ENCODE measurements around the gene MSANTD3. TPM values are rescaled to one million over a fixed set of nuclear protein-coding genes. Genes with fewer than 3 reads are reported as not detected.

The MSANTD3 gene
- total and polyA plus RNA-seq, 4 donors = 4.3 to 7.4 (median 6.6) TPM

- Histone ChIP-seq H3K27ac (ENCODE audit: low read depth in 1 of 2, low read length in 2 of 2) (no peak overlapping the region), H3K4me3 (ENCODE audit: low read depth in 1 of 3, low read length in 3 of 3) (no peak overlapping the region), H3K27me3 (ENCODE audit: control insufficient read depth in 4 of 4, insufficient read depth in 4 of 4, low read length in 3 of 4) (no peaks in the 10 kb centered on the region), H3K9me3 (ENCODE audit: control insufficient read depth in 4 of 4, low read length in 3 of 4) (no peaks in the 10 kb centered on the region), H3K4me1 (ENCODE audit: control insufficient read depth in 4 of 4, insufficient read depth in 4 of 4, low read length in 3 of 4) (no peaks in the 10 kb centered on the region), H3K9ac (ENCODE audit: low read depth in 1 of 2, low read length in 2 of 2) (no peak overlapping the region), H3K36me3 (ENCODE audit: control insufficient read depth in 4 of 4, insufficient read depth in 3 of 4, low read depth in 1 of 4, low read length in 3 of 4) (no peaks in the 10 kb centered on the region)
- TF ChIP-seq, protein P1, sequence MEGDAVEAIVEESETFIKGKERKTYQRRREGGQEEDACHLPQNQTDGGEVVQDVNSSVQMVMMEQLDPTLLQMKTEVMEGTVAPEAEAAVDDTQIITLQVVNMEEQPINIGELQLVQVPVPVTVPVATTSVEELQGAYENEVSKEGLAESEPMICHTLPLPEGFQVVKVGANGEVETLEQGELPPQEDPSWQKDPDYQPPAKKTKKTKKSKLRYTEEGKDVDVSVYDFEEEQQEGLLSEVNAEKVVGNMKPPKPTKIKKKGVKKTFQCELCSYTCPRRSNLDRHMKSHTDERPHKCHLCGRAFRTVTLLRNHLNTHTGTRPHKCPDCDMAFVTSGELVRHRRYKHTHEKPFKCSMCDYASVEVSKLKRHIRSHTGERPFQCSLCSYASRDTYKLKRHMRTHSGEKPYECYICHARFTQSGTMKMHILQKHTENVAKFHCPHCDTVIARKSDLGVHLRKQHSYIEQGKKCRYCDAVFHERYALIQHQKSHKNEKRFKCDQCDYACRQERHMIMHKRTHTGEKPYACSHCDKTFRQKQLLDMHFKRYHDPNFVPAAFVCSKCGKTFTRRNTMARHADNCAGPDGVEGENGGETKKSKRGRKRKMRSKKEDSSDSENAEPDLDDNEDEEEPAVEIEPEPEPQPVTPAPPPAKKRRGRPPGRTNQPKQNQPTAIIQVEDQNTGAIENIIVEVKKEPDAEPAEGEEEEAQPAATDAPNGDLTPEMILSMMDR (IDR thresholded peaks at IDR 0.05; ENCODE audit: low read depth, low read length, missing input control) = no peak
- TF ChIP-seq FOXA1 (IDR thresholded peaks at IDR 0.05) = no peak
- TF ChIP-seq, protein P2, sequence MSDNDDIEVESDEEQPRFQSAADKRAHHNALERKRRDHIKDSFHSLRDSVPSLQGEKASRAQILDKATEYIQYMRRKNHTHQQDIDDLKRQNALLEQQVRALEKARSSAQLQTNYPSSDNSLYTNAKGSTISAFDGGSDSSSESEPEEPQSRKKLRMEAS (IDR thresholded peaks at IDR 0.05) = no peak
- 83% methylated on average over 2 of the region's 2 CpGs for WGBS
- no peak for DNase-seq (ENCODE audit: low spot score)
These were observed 33.0 kb downstream of the MSANTD3 start for GRCh38 chr9:100459963-100460362.

DNA sequence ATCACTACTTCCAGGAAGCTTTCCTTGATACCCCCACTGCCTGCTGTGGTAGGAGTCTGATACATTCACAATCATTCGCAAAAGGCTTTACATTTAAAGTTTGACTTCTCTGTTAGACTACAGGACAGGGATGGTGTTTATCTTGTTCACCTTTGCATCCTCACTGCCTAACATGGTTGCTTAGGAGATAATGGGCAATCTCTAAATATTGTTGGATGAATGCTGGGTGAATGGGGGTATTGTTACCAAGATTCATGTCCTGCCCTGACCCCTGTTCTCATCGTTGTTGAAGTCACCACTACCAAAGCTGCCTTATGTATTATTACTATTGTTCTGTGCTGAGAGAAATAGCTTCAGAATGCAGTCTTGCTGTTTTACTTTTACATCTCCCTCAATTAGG is 38.3 kb downstream of the MSANTD3 start:
- H3K9me3 ChIP-seq (ENCODE audit: control insufficient read depth in 4 of 4, low read length in 3 of 4) = no peaks in the 10 kb centered on the region
- no peak overlapping the region for H3K27ac ChIP-seq (ENCODE audit: low read depth in 1 of 2, low read length in 2 of 2)
- WGBS = 81% methylated on average over 2 of the region's 2 CpGs
- H3K36me3 ChIP-seq (ENCODE audit: control insufficient read depth in 4 of 4, insufficient read depth in 3 of 4, low read depth in 1 of 4, low read length in 3 of 4) = no peaks in the 10 kb centered on the region
- H3K4me1 ChIP-seq (ENCODE audit: control insufficient read depth in 4 of 4, insufficient read depth in 4 of 4, low read length in 3 of 4) = no peaks in the 10 kb centered on the region
- no peaks in the 10 kb centered on the region for H3K27me3 ChIP-seq (ENCODE audit: control insufficient read depth in 4 of 4, insufficient read depth in 4 of 4, low read length in 3 of 4)
- no peak for DNase-seq (ENCODE audit: low spot score)
- H3K4me3 ChIP-seq (ENCODE audit: low read depth in 1 of 3, low read length in 3 of 3) = no peak overlapping the region
- no peak overlapping the region for H3K9ac ChIP-seq (ENCODE audit: low read depth in 1 of 2, low read length in 2 of 2)
- TF ChIP-seq HNF4A (conservative IDR thresholded peaks at IDR 0.05) (no peak), TAF1 (conservative IDR thresholded peaks at IDR 0.05) (no peak), GABPA (IDR thresholded peaks at IDR 0.05 in 1 of 2, conservative IDR thresholded peaks at IDR 0.05 in 1 of 2) (no peak), YY1 (IDR thresholded peaks at IDR 0.05) (no peak), RXRA (IDR thresholded peaks at IDR 0.05) (no peak), JUND (IDR thresholded peaks at IDR 0.05) (no peak), NR2F2 (IDR thresholded peaks at IDR 0.05) (no peak), FOXA1 (IDR thresholded peaks at IDR 0.05) (no peak)

DNA sequence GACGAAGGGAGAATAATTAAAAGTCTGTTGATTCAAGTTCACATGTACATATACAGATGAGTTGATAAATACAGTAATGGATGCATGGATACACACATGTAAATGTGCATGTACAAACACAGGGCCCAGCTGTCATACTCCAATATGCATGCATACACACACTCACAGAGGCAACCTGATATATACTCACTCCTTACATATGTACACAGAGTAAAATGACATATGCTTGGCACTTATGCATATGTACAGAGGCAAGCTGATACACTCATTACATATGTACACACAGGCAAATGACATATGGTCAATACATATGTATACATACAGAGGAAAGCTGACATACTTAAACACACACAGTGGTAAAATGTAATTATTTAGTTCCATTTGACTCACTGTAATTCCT is 38.8 kb downstream of the MSANTD3 start:
- Histone ChIP-seq H3K9me3 (ENCODE audit: control insufficient read depth in 4 of 4, low read length in 3 of 4) (no peaks in the 10 kb centered on the region), H3K9ac (ENCODE audit: low read depth in 1 of 2, low read length in 2 of 2) (no peak overlapping the region), H3K27ac (ENCODE audit: low read depth in 1 of 2, low read length in 2 of 2) (no peak overlapping the region), H3K36me3 (ENCODE audit: control insufficient read depth in 4 of 4, insufficient read depth in 3 of 4, low read depth in 1 of 4, low read length in 3 of 4) (no peaks in the 10 kb centered on the region), H3K27me3 (ENCODE audit: control insufficient read depth in 4 of 4, insufficient read depth in 4 of 4, low read length in 3 of 4) (no peaks in the 10 kb centered on the region), H3K4me1 (ENCODE audit: control insufficient read depth in 4 of 4, insufficient read depth in 4 of 4, low read length in 3 of 4) (no peaks in the 10 kb centered on the region), H3K4me3 (ENCODE audit: low read depth in 1 of 3, low read length in 3 of 3) (no peak overlapping the region)
- TF ChIP-seq, protein P3, sequence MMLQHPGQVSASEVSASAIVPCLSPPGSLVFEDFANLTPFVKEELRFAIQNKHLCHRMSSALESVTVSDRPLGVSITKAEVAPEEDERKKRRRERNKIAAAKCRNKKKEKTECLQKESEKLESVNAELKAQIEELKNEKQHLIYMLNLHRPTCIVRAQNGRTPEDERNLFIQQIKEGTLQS (IDR thresholded peaks at IDR 0.05) = no peak
- no peak for TF ChIP-seq EGR1 (IDR thresholded peaks at IDR 0.05; ENCODE audit: low read depth in 2 of 2)
- TF ChIP-seq GABPA (IDR thresholded peaks at IDR 0.05 in 1 of 2, conservative IDR thresholded peaks at IDR 0.05 in 1 of 2) = no peak
- TF ChIP-seq RAD21 (IDR thresholded peaks at IDR 0.05) = no peak
- TF ChIP-seq NR2F2 (IDR thresholded peaks at IDR 0.05) = no peak
- no peak for TF ChIP-seq RXRA (IDR thresholded peaks at IDR 0.05)
- TF ChIP-seq HNF4G (IDR thresholded peaks at IDR 0.05) = no peak
- no peak for TF ChIP-seq ZBTB33 (IDR thresholded peaks at IDR 0.05)
- TF ChIP-seq, protein P1 (IDR thresholded peaks at IDR 0.05; ENCODE audit: low read depth, low read length, missing input control) = no peak
- no peak for DNase-seq (ENCODE audit: low spot score)
- 97% methylated on average over 1 of the region's 1 CpG for WGBS
